HCT116 (cell line): Measurements from ENCODE around the gene TRNAU1AP. TPM values are rescaled to one million over a fixed set of nuclear protein-coding genes. Genes with fewer than 3 reads are reported as not detected.

Experiments used
- ATAC-seq: fragments of 200-7000 bp; cut with Tn5 transposase; 2 replicates; pipeline ENCODE4 v1.9.1; 2020; ENCODE audit warnings: mild to moderate bottlenecking, moderate library complexity
- BruUV-seq: library from RNA; stranded (reverse); fragments of 400-500 nt; replicated peaks from 2 replicates; lab custom pipeline; 2021; lab: Mats Ljungman, UMichigan
- CTCF ChIA-PET: fragments of 300-600 bp; sonication (Branson Sonifier 250); formaldehyde crosslinking; loops from one replicate; lab custom pipeline; 2021; ENCODE audit warnings: antibody characterized with exemption; lab: Charles Lee
- POLR2A ChIA-PET: fragments of 300-600, 350-600 bp; sonication (Branson Sonifier 250); formaldehyde crosslinking; loops from one replicate; lab custom pipeline; 2021; ENCODE audit warnings: antibody characterized with exemption; lab: Charles Lee
- RAD21 ChIA-PET, 2 experiments: fragments of 300-600 bp; sonication (Branson Sonifier 250); formaldehyde crosslinking; loops; one replicate each; lab custom pipeline; 2023; ENCODE audit warnings: low total read pairs in 2 of 2; ENCODE audit not compliant: uncharacterized antibody in 2 of 2, unreplicated experiment in 2 of 2, low non-redundant PET in 1 of 2; lab: Charles Lee
- DNase-seq: peaks from one replicate; pipeline ENCODE4 v3.0.0-alpha.2; 2010; ENCODE audit warnings: low read depth, low spot score
- H2AFZ ChIP-seq: fragments of 200-600 bp; shearing (Covaris generic), sonication (generic); 2 replicates; pipeline ENCODE4 v1.6.1; 2017; ENCODE audit warnings: low read depth, mixed run types, mixed read lengths, antibody characterized with exemption, low read length; ENCODE audit not compliant: poor library complexity, severe bottlenecking
- H3K27ac ChIP-seq: 2 replicates; pipeline ENCODE4 v1.5.1; 2012; ENCODE audit warnings: low read depth, low read length
- H3K27me3 ChIP-seq: fragments of 200-600 bp; sonication (generic); 2 replicates; pipeline ENCODE4 v1.6.1; 2016; ENCODE audit warnings: mixed run types, low read length, mixed read lengths; ENCODE audit not compliant: insufficient read depth
- H3K36me3 ChIP-seq, 2 experiments: fragments of 200-500 bp in 1 of 2; fragments of 200-600 bp in 1 of 2; sonication (Bioruptor generic) in 1 of 2; sonication (generic) in 1 of 2; 2 replicates each; pipeline versions ENCODE4 v1.5.1 to v1.6.1; 2014 to 2016; ENCODE audit warnings: low read length in 2 of 2, inconsistent platforms in 1 of 2, mixed read lengths in 1 of 2, mixed run types in 1 of 2; ENCODE audit not compliant: insufficient read depth in 2 of 2, control insufficient read depth in 1 of 2
- H3K4me1 ChIP-seq, 2 experiments: fragments of 200-600 bp in 1 of 2; sonication (generic) in 1 of 2; 2 replicates each; pipeline versions ENCODE4 v1.5.1 to v1.6.1; 2012 to 2017; ENCODE audit warnings: low read length in 2 of 2, inconsistent platforms in 1 of 2, mild to moderate bottlenecking in 1 of 2, mixed read lengths in 1 of 2, mixed run types in 1 of 2, moderate library complexity in 1 of 2; ENCODE audit not compliant: insufficient read depth in 2 of 2, control insufficient read depth in 1 of 2
- H3K4me2 ChIP-seq: fragments of 200-600 bp; sonication (generic); 2 replicates; pipeline ENCODE4 v1.6.1; 2017; ENCODE audit warnings: mixed run types, low read length, mixed read lengths
- H3K4me3 ChIP-seq, 2 experiments: fragments of 200-600 bp in 1 of 2; sonication (generic) in 1 of 2; replicated peaks in 1 of 2; 2 replicates each; pipeline ENCODE4 v1.5.1; 2011 to 2016; ENCODE audit warnings: low read length in 2 of 2, control low read depth in 1 of 2, low read depth in 1 of 2, mild to moderate bottlenecking in 1 of 2, mixed read lengths in 1 of 2, mixed run types in 1 of 2
- H3K79me2 ChIP-seq: fragments of 200-600 bp; sonication (generic); 2 replicates; pipeline ENCODE4 v1.6.1; 2017; ENCODE audit warnings: mild to moderate bottlenecking, mixed run types, low read length, moderate library complexity, mixed read lengths; ENCODE audit not compliant: insufficient read depth
- H3K9ac ChIP-seq: fragments of 200-600 bp; sonication (generic); 2 replicates; pipeline ENCODE4 v1.6.1; 2016; ENCODE audit warnings: low read length, mixed read lengths
- H3K9me2 ChIP-seq: fragments of 200-600 bp; sonication (generic), shearing (Covaris generic); 2 replicates; pipeline ENCODE4 v1.6.1; 2017; ENCODE audit warnings: mixed run types, mild to moderate bottlenecking, moderate library complexity; ENCODE audit not compliant: insufficient read depth
- H3K9me3 ChIP-seq, 2 experiments: fragments of 200-500 bp in 1 of 2; fragments of 200-600 bp in 1 of 2; sonication (Bioruptor generic) in 1 of 2; sonication (generic) in 1 of 2; 2 replicates each; pipeline ENCODE4 v1.6.1; 2014 to 2017; ENCODE audit warnings: low read length in 2 of 2, mixed read lengths in 2 of 2, inconsistent platforms in 1 of 2, low read depth in 1 of 2, mild to moderate bottlenecking in 1 of 2, mixed run types in 1 of 2, moderate library complexity in 1 of 2; ENCODE audit not compliant: control insufficient read depth in 1 of 2, insufficient read depth in 1 of 2
- H4K20me1 ChIP-seq: fragments of 200-600 bp; sonication (generic), shearing (Covaris generic); 2 replicates; pipeline ENCODE4 v1.6.1; 2017; ENCODE audit warnings: mixed run types, mild to moderate bottlenecking, moderate library complexity; ENCODE audit not compliant: insufficient read depth
- CBX3 ChIP-seq: IDR thresholded peaks from 2 replicates; pipeline ENCODE4 v1.6.1; 2012; ENCODE audit warnings: low read depth
- CTCF ChIP-seq, 3 experiments: fragments of 200-600 bp in 1 of 3; sonication (generic) in 1 of 3; IDR thresholded peaks in 2 of 3; conservative IDR thresholded peaks in 1 of 3; 2 replicates each; pipeline ENCODE4 v1.5.1; 2012 to 2017; ENCODE audit warnings: low read depth in 2 of 3, low read length in 2 of 3, antibody characterized with exemption in 1 of 3, borderline replicate concordance in 1 of 3, control low read depth in 1 of 3, mild to moderate bottlenecking in 1 of 3, mixed read lengths in 1 of 3, mixed run types in 1 of 3, moderate library complexity in 1 of 3; ENCODE audit not compliant: insufficient read depth in 1 of 3
- intact Hi-C: fragments of 100-400 bp; cut with micrococcal nuclease; formaldehyde crosslinking; loops from 2 replicates; pipeline ENCODE4 v1.10.0; 2022
- total RNA-seq: library from RNA; stranded (reverse); gene quantifications from one replicate; pipeline ENCODE4 v1.2.1, GENCODE V29; 2021; ENCODE audit not compliant: unreplicated experiment

TRNAU1AP gene
- total RNA-seq, 1 experiment from 2014 or later: 29.7 TPM

DNA sequence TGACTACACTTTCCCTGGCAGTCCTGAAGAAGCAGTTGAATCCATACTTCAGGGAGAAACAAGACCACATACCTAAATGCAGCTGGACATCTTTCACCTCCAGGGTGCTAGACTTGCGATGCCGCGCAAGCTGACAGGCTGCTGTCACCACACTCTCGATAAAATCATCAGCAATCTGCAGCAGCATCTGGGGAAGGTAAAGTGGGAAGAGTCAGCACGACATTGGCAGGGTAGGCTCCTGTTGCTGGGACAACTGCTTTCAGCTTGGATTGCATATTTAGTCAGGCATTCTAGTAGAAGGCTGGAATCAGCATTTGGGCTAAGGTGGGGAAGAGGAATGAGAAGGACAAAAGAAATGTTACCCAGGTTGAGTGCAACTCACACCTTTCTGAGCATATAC, 60.3 kb downstream of the TRNAU1AP start:
- RAD21 ChIA-PET: no interaction called here
- CTCF ChIA-PET: no interaction called here
- no peak for TF ChIP-seq CBX3
- no peak for TF ChIP-seq CTCF (IDR thresholded peaks at IDR 0.05 in 2 of 3, conservative IDR thresholded peaks at IDR 0.05 in 1 of 3; ENCODE audit: borderline replicate concordance in 1 of 3, insufficient read depth in 1 of 3, low read depth in 2 of 3, low read length in 2 of 3)
- Histone ChIP-seq H3K9me2 (no peaks in the 10 kb centered on the region), H3K9ac (no peak overlapping the region), H3K4me1 (no peaks in the 10 kb centered on the region), H4K20me1 (no peaks in the 10 kb centered on the region), H3K4me3 (no peak overlapping the region), H3K9me3 (no peaks in the 10 kb centered on the region), H3K4me2 (no peak overlapping the region), H3K79me2 (no peaks in the 10 kb centered on the region), H3K36me3 (peaks cover 35 to 40% of the 10 kb centered on the region in 2 experiments), H3K27ac (no peak overlapping the region), H2AFZ (no peak overlapping the region), H3K27me3 (no peaks in the 10 kb centered on the region)
- BruUV-seq: no TSS peak
- ATAC-seq: no peak
- DNase-seq: no peak
- intact Hi-C loops: no loop called here
- POLR2A ChIA-PET: no interaction called here

Other genes starting within 250 kb of the TRNAU1AP start
- gene MED18, start 224.0 kb upstream of the TRNAU1AP start, total RNA-seq: 23.8 TPM
- gene PHACTR4, start 183.3 kb upstream of the TRNAU1AP start, total RNA-seq: 36.0 TPM
- 124 TPM for gene RCC1, start 47.0 kb upstream of the TRNAU1AP start, total RNA-seq
- not detected for gene RAB42, start 39.2 kb downstream of the TRNAU1AP start, total RNA-seq
- gene TAF12, start 90.0 kb downstream of the TRNAU1AP start, total RNA-seq: 39.0 TPM
- gene RNU11, start 95.5 kb downstream of the TRNAU1AP start, total RNA-seq: not detected
- gene GMEB1, start 115.7 kb downstream of the TRNAU1AP start, total RNA-seq: 19.8 TPM
- 90.6 TPM for gene YTHDF2, start 183.9 kb downstream of the TRNAU1AP start, total RNA-seq